Measurements from ENCODE around the gene MYCBP.

MYCBP gene

DNA sequence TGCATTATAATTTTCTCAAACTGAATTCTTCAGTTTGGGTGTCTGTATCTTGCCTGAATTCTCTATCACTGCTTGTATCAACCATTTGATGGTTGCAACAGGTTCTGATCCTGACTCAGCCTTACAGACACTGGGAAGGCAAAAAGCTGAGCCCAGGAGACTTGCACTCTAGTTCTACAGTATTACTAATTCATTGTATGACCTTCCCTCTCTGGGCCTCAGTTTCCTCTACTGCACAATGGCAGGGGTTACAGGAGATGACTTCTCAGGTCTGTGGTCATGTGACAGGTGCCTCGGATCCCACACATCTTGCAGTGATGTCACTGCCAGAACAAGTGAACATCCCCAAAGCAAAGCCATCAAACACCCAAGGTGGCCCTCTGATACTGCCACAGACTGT is 52.3 kb downstream of the MYCBP start:
- no peak for DNase-seq (ENCODE audit: low read depth)

DNA sequence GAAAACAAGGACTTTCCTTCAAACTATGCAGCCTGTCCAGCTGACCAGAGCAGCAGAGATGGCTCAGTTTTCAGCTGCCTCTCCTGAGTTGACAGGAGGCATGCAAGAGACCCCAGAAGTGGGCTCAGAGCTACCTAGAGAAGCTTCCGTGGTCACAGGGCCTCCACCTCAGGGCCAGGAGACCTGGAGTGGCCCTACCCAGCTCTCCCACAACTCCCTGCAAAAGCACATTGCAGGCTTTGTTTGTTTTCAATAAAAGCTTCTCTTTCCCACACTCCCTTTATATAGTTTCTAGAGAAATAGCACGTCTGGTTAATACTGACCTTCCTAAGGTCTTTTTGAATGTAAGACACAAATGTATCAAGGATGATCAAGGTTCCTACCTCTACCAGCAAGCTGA is 53.6 kb downstream of the MYCBP start:
- no peak for DNase-seq (ENCODE audit: low read depth)

DNA sequence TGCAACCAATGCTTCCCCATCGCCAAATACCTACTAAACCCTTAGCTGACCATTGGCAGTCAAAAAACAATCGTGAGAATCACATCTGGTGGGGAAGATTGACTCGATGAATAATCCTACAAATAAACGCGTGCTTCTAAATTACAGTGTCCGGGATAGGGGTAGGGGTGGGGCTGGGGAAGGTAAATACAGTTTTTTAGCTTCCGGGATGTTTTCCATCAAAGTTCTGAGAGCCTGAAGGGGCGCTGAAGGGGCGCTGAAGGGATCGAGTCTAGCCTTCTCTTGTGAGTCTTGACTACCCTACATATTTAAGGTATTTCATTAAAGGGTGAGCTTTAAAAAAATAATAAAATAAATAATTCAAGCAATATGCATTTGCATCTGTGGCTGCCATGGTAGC is 54.1 kb downstream of the MYCBP start:
- no peak for DNase-seq (ENCODE audit: low read depth)

DNA sequence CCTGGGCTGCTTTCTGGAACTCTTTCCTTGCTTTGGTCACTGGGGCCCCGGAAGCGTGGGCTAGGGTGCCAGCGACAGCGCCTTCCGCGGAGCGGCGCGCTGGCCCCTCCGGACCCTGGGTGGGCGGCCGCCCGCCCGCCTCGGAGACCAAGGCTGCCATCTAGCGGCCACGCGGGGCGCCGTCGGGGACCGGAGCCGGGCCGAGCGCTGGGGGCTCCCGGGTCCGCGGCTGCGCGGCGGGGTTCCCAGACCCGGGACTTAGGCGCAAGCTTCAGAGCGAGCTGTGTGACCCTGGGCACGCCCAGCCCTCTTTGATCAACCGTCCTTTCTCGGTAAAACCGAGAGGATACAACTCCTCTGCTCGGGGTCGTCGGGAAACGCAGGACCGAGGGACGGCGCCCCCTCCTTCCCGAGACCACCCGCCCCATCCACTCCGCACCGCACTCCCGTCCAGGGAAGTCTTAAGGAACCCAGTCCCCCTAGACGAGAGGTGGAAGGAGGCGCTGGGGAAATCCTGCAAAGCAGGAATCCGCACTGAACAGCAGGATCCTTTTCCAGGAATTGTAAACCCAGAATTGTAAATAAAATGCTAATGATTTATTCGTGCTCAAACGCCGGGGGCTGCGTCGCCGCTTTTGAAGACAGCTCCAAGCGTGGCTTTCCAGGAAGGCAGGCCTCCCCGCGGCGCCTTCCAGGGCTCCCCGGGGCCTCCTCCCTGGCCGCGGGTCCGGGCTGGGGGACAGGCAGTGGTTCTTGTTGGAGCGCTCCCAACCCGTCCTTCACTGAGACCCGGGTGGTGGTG is 54.8 kb downstream of the MYCBP start:
- DNase-seq (ENCODE audit: low read depth): no peak

DNA sequence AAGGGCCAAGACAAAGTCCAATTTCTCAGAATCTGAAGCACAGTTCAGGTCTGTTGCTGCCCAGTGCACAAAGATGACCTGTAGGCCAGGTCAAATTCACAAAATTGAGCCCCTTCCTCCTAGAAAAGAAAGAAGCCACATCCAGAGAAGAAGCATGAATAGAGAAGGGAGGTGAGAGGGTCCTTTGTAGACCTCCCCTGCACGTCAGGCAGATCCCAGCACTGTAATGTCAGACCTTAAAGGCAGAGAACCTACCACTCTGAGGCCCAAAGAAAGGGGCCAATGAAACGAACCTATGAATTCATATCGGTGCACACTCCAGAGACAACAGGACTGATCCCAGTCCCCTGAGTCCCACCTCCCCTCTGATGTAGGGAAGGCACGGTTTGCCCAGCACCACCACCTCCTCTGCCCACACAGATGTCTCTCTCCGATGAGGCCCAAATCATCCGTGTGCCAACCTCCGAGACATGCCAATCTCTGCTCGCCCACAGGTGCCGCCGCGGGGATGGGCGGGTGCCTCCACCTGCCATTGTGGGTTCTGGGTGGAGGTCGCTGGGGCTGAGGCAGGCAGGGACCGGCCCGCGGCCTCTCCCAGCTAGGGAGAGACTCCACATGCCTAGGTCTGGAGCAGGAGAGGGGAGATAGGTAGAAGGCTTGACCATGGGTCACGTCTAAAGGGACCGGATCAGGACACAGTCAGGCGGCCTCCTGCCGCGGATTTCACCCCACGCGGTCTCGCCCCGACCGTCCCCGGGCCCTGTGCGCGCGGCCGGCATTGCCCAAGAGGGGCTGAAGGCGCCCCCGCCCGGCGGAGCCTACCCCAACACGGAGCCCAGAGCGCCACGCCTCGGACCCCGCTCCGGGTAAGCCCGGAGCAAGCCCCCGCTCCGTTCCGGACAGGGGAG is 55.6 kb downstream of the MYCBP start:
- no peak for DNase-seq (ENCODE audit: low read depth)

DNA sequence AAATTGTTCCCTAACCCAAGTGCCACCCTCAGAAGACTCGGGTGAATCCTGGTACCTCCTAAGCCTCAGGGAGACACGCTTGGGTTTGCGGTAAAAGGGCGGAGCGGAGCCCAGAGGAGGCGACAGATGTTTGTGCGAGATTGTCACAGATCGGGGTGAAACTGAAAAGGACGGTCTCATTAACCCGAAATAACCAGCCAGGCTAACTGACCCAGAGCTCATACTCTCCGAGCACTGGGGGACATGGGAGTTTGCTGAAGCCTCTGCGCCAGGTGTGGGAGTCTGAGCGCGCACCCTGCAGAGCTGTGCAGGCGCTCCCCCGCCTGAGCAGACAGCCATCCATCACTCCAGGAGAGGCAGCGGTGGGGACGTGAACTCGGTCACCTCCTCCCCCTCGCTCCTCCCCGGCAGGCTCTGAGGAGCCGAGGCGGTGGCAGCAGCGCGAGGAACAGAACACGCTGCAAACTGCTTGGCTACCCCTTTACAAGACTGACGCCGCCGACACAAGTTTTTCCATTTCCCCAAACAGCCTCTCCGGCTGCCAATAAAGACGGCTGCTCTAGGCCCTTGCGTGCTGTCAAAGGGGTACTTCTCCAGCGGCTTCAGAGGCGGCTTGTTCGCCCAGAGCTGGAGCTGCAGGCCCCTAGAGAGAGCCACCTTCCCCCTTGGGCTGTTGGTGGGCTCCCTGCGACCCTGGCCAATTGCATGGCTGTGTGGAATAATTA is 57.1 kb downstream of the MYCBP start:
- DNase-seq (ENCODE audit: low read depth): no peak

DNA sequence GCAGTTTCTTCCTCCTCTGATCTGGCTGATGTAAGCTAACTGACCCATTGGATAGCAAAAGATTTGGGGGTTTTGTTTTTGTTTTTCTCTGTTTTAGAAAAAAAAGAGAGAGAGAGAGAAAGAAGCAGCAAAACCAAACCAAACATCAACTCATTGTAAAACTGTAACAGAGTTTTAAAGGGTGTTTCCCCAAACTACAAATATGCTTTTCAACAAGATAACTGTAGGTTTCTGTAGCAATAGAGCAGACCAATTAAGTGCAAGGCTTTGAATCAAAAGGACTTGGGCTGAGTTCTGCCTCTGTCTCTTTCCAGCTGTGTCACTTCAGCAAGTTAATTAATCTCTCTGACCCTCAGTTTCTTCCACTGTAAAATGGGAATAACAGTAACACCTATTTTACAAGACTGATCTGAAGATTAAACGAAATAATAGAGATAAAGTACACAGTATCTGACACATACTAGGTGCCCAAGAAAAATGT is 58.1 kb downstream of the MYCBP start:
- no peak for DNase-seq (ENCODE audit: low read depth)

DNA sequence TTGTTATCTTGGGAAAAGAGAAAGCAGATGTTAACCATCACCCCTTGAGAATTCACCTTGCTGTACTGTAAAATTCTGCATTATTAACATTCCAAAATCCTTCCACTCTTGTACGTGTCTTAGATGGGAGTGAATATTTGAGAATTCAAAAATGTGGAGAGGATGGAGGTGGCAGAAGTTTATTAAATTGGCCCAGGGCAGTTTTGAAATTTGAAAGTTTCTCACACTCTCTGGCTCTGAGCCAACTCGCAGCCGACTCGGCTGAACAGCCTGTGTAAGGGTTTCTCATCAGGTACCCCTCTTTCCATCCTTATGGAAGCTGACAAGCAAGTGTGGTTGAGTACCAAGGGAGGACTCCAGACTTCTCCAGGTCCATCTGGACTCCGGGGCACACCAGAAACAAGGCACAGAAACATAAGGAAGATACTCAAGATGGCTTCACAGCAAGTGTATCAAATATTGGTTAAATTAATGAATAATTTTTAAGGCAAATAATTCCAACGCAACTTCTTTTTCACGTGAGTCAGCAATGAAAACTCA is 58.6 kb downstream of the MYCBP start:
- DNase-seq (ENCODE audit: low read depth): no peak

DNA sequence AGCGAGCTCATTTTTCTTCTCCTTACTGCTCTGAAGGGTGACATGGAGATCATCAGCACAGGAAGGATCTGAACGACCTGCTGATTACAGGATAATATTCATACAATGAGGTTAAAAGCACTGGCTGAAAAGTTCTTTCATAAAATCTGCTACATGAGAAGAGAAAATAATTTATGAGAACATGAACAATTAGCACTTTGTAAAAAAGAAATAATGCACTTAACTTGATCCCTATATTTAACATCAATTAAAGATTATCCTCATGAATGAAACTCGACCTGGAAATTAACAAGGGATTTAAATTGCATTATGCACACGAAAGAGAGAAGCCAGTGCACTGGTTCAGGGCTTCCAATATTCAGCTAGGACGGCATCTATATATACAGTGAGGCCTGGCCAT is 60.2 kb downstream of the MYCBP start:
- no peak for DNase-seq (ENCODE audit: low read depth)

Measured in GM04503 (cell line).